ENCODE results near the gene SLC2A1.

The SLC2A1 gene

DNA sequence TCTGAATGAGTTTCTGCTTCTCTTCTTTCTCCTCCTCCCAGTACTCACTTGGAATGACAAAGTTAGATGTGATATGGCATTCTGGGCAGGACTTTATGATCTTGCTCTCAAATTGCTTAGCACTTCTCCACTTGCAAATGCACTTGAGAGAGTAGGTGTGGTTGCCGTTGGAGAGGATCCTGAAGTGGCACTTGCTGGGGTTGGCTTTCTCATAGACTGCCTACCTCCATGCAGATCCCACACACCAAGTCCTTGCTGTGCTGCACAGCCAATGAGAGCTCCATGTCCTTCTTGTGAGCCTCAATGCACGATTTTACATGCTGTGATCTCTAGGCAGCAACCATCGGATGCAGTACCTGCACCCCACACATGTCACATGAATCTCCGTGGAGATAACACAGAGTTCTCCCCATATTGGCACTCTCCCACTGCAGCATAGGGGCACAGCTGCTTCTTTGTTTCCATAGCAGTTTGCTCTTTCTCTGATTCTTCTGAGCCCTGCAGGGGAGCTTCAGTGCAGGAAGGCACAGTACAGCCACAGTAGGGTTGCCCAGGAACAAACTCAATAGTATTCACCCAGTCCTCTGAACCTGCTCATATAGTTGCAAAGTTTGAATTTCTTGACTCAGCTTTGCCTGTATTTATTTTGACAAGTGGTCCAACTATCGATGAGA is 67.1 kb downstream of the SLC2A1 start:
- TF ChIP-seq, protein P1, sequence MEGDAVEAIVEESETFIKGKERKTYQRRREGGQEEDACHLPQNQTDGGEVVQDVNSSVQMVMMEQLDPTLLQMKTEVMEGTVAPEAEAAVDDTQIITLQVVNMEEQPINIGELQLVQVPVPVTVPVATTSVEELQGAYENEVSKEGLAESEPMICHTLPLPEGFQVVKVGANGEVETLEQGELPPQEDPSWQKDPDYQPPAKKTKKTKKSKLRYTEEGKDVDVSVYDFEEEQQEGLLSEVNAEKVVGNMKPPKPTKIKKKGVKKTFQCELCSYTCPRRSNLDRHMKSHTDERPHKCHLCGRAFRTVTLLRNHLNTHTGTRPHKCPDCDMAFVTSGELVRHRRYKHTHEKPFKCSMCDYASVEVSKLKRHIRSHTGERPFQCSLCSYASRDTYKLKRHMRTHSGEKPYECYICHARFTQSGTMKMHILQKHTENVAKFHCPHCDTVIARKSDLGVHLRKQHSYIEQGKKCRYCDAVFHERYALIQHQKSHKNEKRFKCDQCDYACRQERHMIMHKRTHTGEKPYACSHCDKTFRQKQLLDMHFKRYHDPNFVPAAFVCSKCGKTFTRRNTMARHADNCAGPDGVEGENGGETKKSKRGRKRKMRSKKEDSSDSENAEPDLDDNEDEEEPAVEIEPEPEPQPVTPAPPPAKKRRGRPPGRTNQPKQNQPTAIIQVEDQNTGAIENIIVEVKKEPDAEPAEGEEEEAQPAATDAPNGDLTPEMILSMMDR (IDR thresholded peaks at IDR 0.05; ENCODE audit: poor library complexity, severe bottlenecking) = no peak
- ATAC-seq (ENCODE audit: low read depth) = no peak
- Histone ChIP-seq H3K9me3 (ENCODE audit: severe bottlenecking) (no peaks in the 10 kb centered on the region), H3K36me3 (ENCODE audit: low read depth) (no peaks in the 10 kb centered on the region), H3K4me3 (ENCODE audit: severe bottlenecking) (no peak overlapping the region), H3K27ac (ENCODE audit: poor library complexity, severe bottlenecking) (no peak overlapping the region), H3K4me1 (ENCODE audit: insufficient read depth, poor library complexity, severe bottlenecking) (no peaks in the 10 kb centered on the region), H3K27me3 (ENCODE audit: insufficient read depth, poor library complexity, severe bottlenecking) (no peaks in the 10 kb centered on the region)
- DNase-seq (ENCODE audit: low spot score) = no peak

DNA sequence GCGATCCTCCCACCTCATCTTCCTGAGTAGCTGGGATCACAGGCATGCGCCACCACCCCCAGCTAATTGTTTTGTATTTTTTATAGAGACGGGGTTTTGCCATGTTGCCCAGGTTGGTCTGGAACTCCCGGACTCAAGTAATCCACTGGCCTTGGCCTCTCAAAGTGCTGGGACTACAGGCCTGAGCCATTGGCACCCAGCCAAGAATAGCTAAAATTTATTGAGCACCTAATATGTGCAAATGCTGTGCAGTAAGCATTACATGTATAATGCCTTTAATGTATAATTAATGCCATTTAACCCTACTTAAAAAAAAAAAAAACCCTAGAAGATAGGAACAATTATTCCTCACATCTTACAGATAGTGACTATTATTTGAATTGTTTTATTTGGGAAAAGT is 69.4 kb downstream of the SLC2A1 start:
- H3K9me3 ChIP-seq (ENCODE audit: severe bottlenecking) = no peaks in the 10 kb centered on the region
- no peaks in the 10 kb centered on the region for H3K36me3 ChIP-seq (ENCODE audit: low read depth)
- H3K27me3 ChIP-seq (ENCODE audit: insufficient read depth, poor library complexity, severe bottlenecking) = no peaks in the 10 kb centered on the region
- no peaks in the 10 kb centered on the region for H3K4me1 ChIP-seq (ENCODE audit: insufficient read depth, poor library complexity, severe bottlenecking)
- H3K4me3 ChIP-seq (ENCODE audit: severe bottlenecking) = no peak overlapping the region
- H3K27ac ChIP-seq (ENCODE audit: poor library complexity, severe bottlenecking) = no peak overlapping the region
- no peak for DNase-seq (ENCODE audit: low spot score)
- TF ChIP-seq, protein P1 (IDR thresholded peaks at IDR 0.05; ENCODE audit: poor library complexity, severe bottlenecking) = no peak
- no peak for ATAC-seq (ENCODE audit: low read depth)

DNA sequence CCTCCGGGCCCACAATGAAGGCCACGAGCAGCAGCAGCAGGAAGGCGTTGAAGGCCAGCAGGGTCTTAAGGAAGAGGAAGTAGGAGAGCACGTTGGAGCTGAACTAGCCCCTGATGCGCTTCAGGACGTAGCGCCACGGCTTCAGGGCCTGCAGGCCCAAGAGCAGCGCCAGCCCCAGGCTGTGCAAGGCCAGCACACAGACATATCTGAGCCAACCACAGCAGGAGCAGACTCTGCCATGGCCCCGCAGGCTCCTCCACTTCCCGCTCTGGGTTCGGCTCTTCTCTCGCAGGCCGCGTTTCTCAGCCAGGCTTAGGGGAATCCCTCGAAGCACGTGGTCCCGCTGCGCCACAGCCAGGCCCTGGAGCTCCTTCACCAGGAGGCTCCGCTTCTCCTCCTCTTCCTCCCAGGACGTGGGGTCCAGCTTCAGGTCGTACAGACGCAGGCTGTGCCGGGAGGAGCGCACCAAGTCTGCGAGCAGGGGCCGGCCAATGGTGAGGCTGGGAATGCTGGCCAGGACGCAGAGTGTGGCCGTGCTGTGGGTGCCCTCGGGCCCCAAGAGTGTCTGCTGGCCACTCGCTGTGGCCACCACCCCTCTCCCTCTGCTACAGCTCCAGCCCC is 70.5 kb downstream of the SLC2A1 start:
- no peak overlapping the region for H3K27ac ChIP-seq (ENCODE audit: poor library complexity, severe bottlenecking)
- TF ChIP-seq, protein P1 (IDR thresholded peaks at IDR 0.05; ENCODE audit: poor library complexity, severe bottlenecking) = no peak
- DNase-seq (ENCODE audit: low spot score) = no peak
- no peaks in the 10 kb centered on the region for H3K9me3 ChIP-seq (ENCODE audit: severe bottlenecking)
- ATAC-seq (ENCODE audit: low read depth) = no peak
- no peak overlapping the region for H3K4me3 ChIP-seq (ENCODE audit: severe bottlenecking)
- H3K4me1 ChIP-seq (ENCODE audit: insufficient read depth, poor library complexity, severe bottlenecking) = no peaks in the 10 kb centered on the region
- no peaks in the 10 kb centered on the region for H3K27me3 ChIP-seq (ENCODE audit: insufficient read depth, poor library complexity, severe bottlenecking)
- no peaks in the 10 kb centered on the region for H3K36me3 ChIP-seq (ENCODE audit: low read depth)

DNA sequence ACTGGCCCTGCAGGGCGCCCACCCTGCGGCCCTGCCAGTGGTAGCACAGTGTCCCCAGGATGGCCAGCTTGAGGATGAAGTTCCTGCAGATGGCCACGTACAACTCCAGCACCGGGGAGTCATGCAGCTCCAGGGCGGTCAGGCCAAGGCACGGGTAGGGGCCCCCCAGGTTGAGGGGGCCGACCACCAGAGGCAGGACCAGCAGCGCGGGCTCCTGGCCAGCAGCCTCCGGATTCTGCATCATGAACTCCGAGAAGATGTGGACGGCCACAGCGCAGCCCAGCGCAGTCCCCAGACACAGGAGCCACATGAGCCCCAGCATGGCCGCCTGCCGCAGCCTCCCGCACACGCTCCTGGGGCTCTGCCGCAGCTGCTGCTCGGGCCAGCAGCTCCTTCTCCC is 71.3 kb downstream of the SLC2A1 start:
- TF ChIP-seq, protein P1 (IDR thresholded peaks at IDR 0.05; ENCODE audit: poor library complexity, severe bottlenecking) = no peak
- no peak for DNase-seq (ENCODE audit: low spot score)
- Histone ChIP-seq H3K27me3 (ENCODE audit: insufficient read depth, poor library complexity, severe bottlenecking) (no peaks in the 10 kb centered on the region), H3K9me3 (ENCODE audit: severe bottlenecking) (no peaks in the 10 kb centered on the region), H3K4me1 (ENCODE audit: insufficient read depth, poor library complexity, severe bottlenecking) (no peaks in the 10 kb centered on the region), H3K36me3 (ENCODE audit: low read depth) (no peaks in the 10 kb centered on the region), H3K4me3 (ENCODE audit: severe bottlenecking) (no peak overlapping the region), H3K27ac (ENCODE audit: poor library complexity, severe bottlenecking) (no peak overlapping the region)
- no peak for ATAC-seq (ENCODE audit: low read depth)

DNA sequence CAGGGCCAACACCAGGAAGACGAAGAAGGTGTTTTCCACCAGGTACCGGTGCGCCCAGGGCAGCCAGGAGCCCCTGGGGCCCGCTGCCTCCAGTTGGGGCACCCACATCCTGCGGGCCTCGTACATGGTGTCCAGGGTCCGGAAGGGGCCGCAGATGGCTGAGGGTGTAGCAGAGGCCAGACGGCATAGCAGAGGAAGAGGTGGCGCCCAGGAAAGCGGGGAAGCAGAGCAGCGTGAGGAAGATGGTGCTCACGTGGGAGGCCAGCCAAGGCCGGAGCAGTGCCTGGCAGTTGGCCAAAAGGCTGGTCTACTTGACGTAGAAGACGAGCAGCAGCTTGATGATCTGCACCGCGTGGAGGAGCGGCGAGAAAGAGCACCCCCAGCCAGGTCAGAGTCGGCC is 71.9 kb downstream of the SLC2A1 start:
- DNase-seq (ENCODE audit: low spot score) = no peak
- no peaks in the 10 kb centered on the region for H3K27me3 ChIP-seq (ENCODE audit: insufficient read depth, poor library complexity, severe bottlenecking)
- H3K4me3 ChIP-seq (ENCODE audit: severe bottlenecking) = no peak overlapping the region
- H3K9me3 ChIP-seq (ENCODE audit: severe bottlenecking) = no peaks in the 10 kb centered on the region
- no peaks in the 10 kb centered on the region for H3K4me1 ChIP-seq (ENCODE audit: insufficient read depth, poor library complexity, severe bottlenecking)
- TF ChIP-seq, protein P1 (IDR thresholded peaks at IDR 0.05; ENCODE audit: poor library complexity, severe bottlenecking) = no peak
- no peaks in the 10 kb centered on the region for H3K36me3 ChIP-seq (ENCODE audit: low read depth)
- no peak for ATAC-seq (ENCODE audit: low read depth)
- H3K27ac ChIP-seq (ENCODE audit: poor library complexity, severe bottlenecking) = no peak overlapping the region

All from RWPE2 (cell line).